Psoas muscle (tissue), 8 donors: ENCODE results near the gene BIRC5. TPM values are rescaled to one million over a fixed set of nuclear protein-coding genes. Genes with fewer than 3 reads are reported as not detected.
"Not testable (repeated sequence)": the region's sequence is repeated elsewhere in the genome, so short reads cannot be mapped to it uniquely, and the experiment has no call there.

Experiments used
- ATAC-seq, 4 donors: fragments of 200-7000 bp; cut with Tn5 transposase; one replicate each; pipeline ENCODE4 v1.9.1; 2020; ENCODE audit warnings: moderate library complexity in 3 of 4, mild to moderate bottlenecking in 2 of 4
- DNase-seq, 2 donors: peaks; one replicate each; pipeline ENCODE4 v3.0.0-alpha.2; 2020
- H3K27ac ChIP-seq: fragments of 200-600 bp; one replicate; pipeline ENCODE4 v1.8.0; 2022
- H3K27me3 ChIP-seq, 3 donors: fragments of 200-600 bp in 1 of 3; one replicate each; pipeline versions ENCODE4 v1.6.1 to v1.8.0; 2013 to 2022; ENCODE audit warnings: low read length in 2 of 3, mild to moderate bottlenecking in 2 of 3, moderate library complexity in 1 of 3; ENCODE audit not compliant: insufficient read depth in 3 of 3
- H3K36me3 ChIP-seq, 2 donors: fragments of 200-600 bp in 1 of 2; one replicate each; pipeline versions ENCODE4 v1.6.1 to v1.8.0; 2013 to 2022; ENCODE audit warnings: low read depth in 1 of 2, mild to moderate bottlenecking in 1 of 2, moderate library complexity in 1 of 2; ENCODE audit not compliant: insufficient read depth in 1 of 2
- H3K4me1 ChIP-seq: fragments of 200-600 bp; one replicate; pipeline ENCODE4 v1.8.0; 2022
- H3K4me3 ChIP-seq: fragments of 200-600 bp; one replicate; pipeline ENCODE4 v1.8.0; 2022; ENCODE audit warnings: mild to moderate bottlenecking
- H3K9me3 ChIP-seq: fragments of 200-600 bp; one replicate; pipeline ENCODE4 v1.8.0; 2022
- WGBS, 3 donors: extraction: QIAGEN DNeasy Blood & Tissue Kit; methylation state at CpG; one replicate each; pipeline versions ENCODE4 v1.1.6 to v1.1.7; 2013; 5-methylcytosine and 5-hydroxymethylcytosine counted together
- intact Hi-C, 2 donors: fragments of 100-400 bp; cut with DNase I; formaldehyde crosslinking; loops; one replicate each; pipeline versions ENCODE4 v1.11.0 to v1.14.2; 2022
- polyA plus RNA-seq, 3 donors: library from polyadenylated mRNA; stranded (reverse); fragments of 200-250 nt; gene quantifications; one replicate each; pipeline ENCODE4 v1.2.3, GENCODE V29; 2013
- total RNA-seq, 4 donors: library from RNA; stranded (reverse); fragmentation: NEBNext Ultra II Directional in 2 of 4; extraction: Animal tissue kit (Norgen Biotek cat#: 25700) in 2 of 4; gene quantifications; one replicate each; pipeline versions ENCODE4 v1.2.1 to v1.2.4, GENCODE V29; 2021 to 2023
- TF ChIP-seq, protein P1 (sequence below): fragments of 200-600 bp; IDR thresholded peaks from one replicate; pipeline ENCODE4 v1.8.0; 2022; ENCODE audit warnings: antibody characterized with exemption
- donor health status: healthy with polysubstance abuse.
- donor health status: DM: no; HTN: no; CAD: no; lungs with moderate emphysema.
- donor health status: Bipolar disorder and iron deficiency.
- donor health status: healthy.
- donor health status: DM: yes; HTN: yes; CAD: no.
- donor health status: DM: no; HTN: no; CAD: no.
- donor health status: DM: no; HTN: no; CAD: no.
- donor health status: DM: yes; HTN: yes; CAD: no.

Gene BIRC5
- total and polyA plus RNA-seq, 7 donors = 0.06 to 0.96 (median 0.23) TPM; not detected in 2

DNA sequence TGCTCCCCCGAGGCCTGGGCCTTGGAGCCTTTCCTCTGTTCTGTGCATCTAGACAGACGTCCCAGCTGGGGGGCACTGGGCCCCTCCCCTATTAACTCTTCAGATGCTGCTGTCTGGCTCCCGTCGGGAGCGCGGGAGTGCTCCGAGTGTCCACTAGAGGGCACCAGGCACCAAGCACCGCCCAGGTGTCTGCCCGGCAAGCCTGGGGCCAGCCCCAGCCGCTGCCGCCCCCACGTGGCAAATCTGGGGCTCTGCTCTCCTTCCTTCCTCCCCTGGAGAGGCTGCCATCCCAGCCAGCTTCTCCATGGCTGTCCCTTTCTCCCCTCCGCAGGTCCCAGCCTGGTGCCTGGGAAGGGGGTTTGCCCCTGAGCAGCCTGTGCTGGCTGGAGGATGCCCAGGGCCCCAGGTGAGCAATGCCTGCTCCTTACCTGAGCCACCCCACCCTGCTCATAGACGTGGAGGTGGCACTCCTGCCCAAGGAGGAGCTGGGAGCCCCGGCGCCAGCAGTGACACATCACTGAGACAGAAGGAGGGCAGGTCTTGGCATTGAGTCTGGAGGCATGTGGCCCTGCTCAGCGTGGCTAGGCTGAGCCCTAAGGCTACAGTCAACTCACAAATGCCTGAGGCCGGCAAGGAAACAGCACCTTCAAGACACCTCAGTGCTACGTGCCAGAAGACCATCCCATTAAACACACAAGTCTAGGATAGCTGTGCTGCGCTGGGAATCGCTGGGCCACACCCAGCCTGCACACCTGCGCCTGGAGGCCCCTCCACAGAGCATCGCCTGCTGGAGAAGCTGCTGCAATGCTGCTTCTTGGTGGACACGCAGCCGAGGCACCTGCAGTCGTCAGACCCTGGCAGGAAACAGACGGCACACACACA lies 37.1 kb downstream of the BIRC5 start:
- intact Hi-C loops = loop anchor here (1.0 to 5.0 kb wide), 5 partner anchors 64 to 229 kb away; partner anchors contain the start of genes AFMID (in 1 of the 2) and TK1 (in 1 of the 2)
- peak; percentile 87 to 93 for DNase-seq
- peak; percentile 83 to 88 (median 86) for ATAC-seq
- peak overlapping the region; percentile 4 for H3K4me3 ChIP-seq
- no peaks in the 10 kb centered on the region for H3K36me3 ChIP-seq
- no peaks in the 10 kb centered on the region for H3K27me3 ChIP-seq
- WGBS, 3 donors = 24 to 31% (median 26%) methylated on average over 25 to 27 of the region's 27 CpGs
- H3K4me1 ChIP-seq = peaks cover 13% of the 10 kb centered on the region
- H3K27ac ChIP-seq = no peak overlapping the region
- TF ChIP-seq, protein P1, sequence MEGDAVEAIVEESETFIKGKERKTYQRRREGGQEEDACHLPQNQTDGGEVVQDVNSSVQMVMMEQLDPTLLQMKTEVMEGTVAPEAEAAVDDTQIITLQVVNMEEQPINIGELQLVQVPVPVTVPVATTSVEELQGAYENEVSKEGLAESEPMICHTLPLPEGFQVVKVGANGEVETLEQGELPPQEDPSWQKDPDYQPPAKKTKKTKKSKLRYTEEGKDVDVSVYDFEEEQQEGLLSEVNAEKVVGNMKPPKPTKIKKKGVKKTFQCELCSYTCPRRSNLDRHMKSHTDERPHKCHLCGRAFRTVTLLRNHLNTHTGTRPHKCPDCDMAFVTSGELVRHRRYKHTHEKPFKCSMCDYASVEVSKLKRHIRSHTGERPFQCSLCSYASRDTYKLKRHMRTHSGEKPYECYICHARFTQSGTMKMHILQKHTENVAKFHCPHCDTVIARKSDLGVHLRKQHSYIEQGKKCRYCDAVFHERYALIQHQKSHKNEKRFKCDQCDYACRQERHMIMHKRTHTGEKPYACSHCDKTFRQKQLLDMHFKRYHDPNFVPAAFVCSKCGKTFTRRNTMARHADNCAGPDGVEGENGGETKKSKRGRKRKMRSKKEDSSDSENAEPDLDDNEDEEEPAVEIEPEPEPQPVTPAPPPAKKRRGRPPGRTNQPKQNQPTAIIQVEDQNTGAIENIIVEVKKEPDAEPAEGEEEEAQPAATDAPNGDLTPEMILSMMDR = peak; percentile 100
- no peaks in the 10 kb centered on the region for H3K9me3 ChIP-seq

DNA sequence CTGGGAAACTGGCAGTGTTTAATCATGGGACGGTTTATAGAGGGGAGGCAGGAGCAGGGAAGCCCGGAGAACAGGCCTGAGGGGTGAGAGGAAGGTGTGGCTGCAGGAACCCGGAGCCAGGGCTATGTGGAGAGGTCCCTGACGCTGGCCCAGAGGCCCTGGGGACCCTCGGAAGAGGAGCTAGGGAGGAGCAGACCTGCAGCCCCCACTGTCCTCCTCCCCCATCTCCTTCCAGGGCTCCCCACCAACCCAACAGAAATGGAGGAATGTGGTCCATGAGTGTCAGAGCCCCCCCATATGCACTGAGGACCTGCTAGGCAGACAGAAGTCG lies 37.7 kb downstream of the BIRC5 start:
- no peak for ATAC-seq
- TF ChIP-seq, protein P1 = no peak
- Histone ChIP-seq H3K27ac (no peak overlapping the region), H3K9me3 (no peaks in the 10 kb centered on the region), H3K4me1 (peaks cover 13% of the 10 kb centered on the region), H3K4me3 (no peak overlapping the region), H3K27me3 (no peaks in the 10 kb centered on the region), H3K36me3 (no peaks in the 10 kb centered on the region)
- no peak for DNase-seq
- 56 to 63% (median 60%) methylated on average over 6 of the region's 6 CpGs for WGBS, 3 donors
- intact Hi-C loops = loop anchor here (1.0 to 5.0 kb wide), 5 partner anchors 64 to 229 kb away; partner anchors contain the start of genes AFMID (in 1 of the 2) and TK1 (in 1 of the 2)

DNA sequence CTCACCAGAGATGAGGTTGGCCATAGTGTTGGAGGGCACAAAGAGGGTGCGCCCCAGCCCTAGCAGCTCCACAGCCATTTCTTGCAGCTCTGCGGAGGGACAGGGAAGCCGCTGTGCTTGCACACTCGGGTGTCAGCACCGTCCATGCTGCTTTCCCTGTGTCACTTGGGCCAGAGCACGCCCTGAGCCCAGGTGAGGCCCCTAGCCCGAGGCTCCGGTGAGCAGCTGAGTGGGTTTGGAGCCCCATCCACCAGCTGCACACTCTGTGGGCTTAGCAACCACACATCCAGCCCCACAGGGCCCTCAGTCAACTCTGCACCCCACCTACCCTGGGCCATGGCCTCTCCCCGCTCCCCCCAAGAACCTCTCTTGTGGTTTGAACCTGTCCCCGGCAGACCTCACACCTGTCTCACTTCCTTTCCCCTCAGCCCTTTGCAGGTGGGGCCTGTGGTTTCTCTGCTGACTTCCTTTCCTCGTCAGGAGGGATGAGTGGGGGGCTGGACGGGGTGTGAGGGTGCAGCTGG lies 38.1 kb downstream of the BIRC5 start:
- Histone ChIP-seq H3K27me3 (no peaks in the 10 kb centered on the region), H3K9me3 (no peaks in the 10 kb centered on the region), H3K27ac (no peak overlapping the region), H3K4me3 (no peak overlapping the region), H3K36me3 (no peaks in the 10 kb centered on the region), H3K4me1 (peaks cover 13% of the 10 kb centered on the region)
- TF ChIP-seq, protein P1 = no peak
- DNase-seq (no peak), ATAC-seq (no peak)
- WGBS, 3 donors = 62 to 68% (median 67%) methylated on average over 12 of the region's 12 CpGs
- intact Hi-C loops = loop anchor here (5.0 kb wide), 3 partner anchors 65 to 230 kb away; partner anchors contain the start of genes AFMID (in 1 of the 2) and TK1 (in 1 of the 2)

DNA sequence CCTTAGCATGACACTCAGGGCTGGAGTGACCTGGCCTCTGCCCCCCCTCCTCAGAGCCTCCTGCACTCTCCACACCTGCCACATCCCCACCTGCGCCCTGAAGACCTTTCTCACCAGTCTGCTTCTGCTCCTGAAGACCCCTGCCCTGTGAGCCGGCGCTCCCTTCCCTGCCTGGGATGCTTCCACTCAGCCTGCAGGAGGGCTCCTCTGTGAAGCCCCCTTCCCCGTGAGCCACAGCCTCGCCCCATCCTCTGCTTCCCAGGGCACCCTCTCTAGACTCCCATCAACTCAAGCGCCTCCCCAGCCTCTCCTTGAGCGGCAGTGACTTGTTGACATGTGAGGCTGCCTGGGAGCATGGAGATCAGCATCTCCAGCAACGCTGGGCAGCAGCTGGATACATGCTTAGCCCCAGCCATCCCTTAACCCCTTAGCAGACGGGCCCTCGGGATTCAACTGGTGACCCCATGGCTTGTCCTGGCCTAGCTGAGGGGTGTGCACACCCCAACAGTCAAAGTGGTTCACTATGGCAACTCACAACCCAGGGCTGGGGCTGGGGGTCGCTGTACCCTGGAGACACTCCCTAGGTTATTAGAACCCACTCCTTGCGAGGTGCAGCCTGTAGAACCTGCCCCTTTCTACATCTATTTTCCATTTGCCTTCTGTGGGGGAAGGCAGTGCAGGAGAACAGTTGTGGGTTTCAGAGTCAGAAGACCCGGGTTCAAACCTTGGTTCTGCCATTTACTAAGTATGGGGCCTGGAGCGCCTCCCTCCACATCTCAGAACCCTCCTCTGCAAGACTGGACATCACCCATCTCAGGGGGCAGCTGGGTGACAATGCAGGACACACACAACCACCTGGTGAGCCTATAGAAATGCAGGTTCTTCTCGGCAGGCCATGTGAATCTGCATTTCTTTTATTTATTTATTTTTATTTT lies 38.9 kb downstream of the BIRC5 start:
- no peaks in the 10 kb centered on the region for H3K9me3 ChIP-seq
- ATAC-seq (no peak), DNase-seq (no peak)
- H3K4me1 ChIP-seq = peaks cover 13% of the 10 kb centered on the region
- H3K27me3 ChIP-seq = no peaks in the 10 kb centered on the region
- WGBS, 3 donors = 72 to 79% (median 74%) methylated on average over 15 of the region's 15 CpGs
- TF ChIP-seq, protein P1 = no peak
- intact Hi-C loops = loop anchor here (5.0 kb wide), 3 partner anchors 66 to 231 kb away; partner anchors contain the start of genes AFMID (in 1 of the 2) and TK1 (in 1 of the 2)
- no peak overlapping the region for H3K27ac ChIP-seq
- H3K4me3 ChIP-seq = peak overlapping the region; percentile 100
- H3K36me3 ChIP-seq = no peaks in the 10 kb centered on the region

DNA sequence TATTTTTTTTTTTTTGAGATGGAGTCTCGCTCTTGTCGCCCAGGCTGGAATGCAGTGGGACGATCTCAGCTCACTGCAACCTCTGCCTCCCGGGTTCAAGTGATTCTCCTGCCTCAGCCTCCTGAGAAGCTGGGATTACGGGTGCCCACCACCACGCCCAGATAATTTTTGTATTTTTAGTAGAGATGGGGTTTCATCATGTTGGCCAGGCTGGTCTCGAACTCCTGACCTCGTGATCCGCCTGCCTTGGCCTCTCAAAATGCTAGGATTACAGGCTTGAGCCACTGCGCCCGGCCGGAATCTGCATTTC lies 39.5 kb downstream of the BIRC5 start:
- ATAC-seq, DNase-seq, H3K36me3 ChIP-seq, H3K9me3 ChIP-seq, H3K27me3 ChIP-seq: not testable (repeated sequence)
- WGBS, 3 donors = 68 to 84% (median 78%) methylated on average over 12 of the region's 12 CpGs
- peaks cover 13% of the 10 kb centered on the region for H3K4me1 ChIP-seq
- intact Hi-C loops = loop anchor here (5.0 kb wide), 3 partner anchors 66 to 231 kb away; partner anchors contain the start of genes AFMID (in 1 of the 2) and TK1 (in 1 of the 2)
- H3K4me3 ChIP-seq = peak overlapping the region; percentile 100
- H3K27ac ChIP-seq = peak overlapping the region; percentile 95
